GM18858 (cell line): ENCODE results near the gene ETS2.
A peak's percentile ranks its signal among the peaks of the same experiment; 100 is the strongest.

Experiments
- ATAC-seq: cut with Tn5 transposase; IDR thresholded peaks from one replicate; pipeline ENCODE4 v1.9.1; 2021; ENCODE audit not compliant: unreplicated experiment

The ETS2 gene

GRCh38 chr21:38858026-38858811 is 52.5 kb downstream of the ETS2 start:
- no peak for ATAC-seq

GRCh38 chr21:38858812-38859205 is 53.1 kb downstream of the ETS2 start:
- ATAC-seq: no peak

DNA sequence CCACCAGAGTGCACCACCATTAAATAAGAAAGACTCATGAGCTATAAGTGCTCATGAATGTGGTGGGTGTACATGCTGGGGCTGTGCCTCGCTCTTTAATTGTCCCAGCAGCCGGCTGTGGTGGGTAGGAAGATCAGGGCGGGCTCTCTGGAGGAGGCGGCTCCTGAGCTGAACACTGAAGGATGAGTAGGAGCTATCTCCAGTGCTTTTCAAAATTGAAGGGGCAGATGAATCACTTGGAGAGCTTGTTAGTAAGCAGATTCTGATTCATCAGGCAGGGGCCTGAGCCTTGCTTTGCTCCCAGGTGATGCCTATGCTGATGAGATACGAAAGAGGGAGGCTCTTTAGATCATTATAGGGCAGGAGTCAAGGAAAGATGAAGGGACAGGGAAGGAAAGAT is 54.1 kb downstream of the ETS2 start:
- no peak for ATAC-seq

DNA sequence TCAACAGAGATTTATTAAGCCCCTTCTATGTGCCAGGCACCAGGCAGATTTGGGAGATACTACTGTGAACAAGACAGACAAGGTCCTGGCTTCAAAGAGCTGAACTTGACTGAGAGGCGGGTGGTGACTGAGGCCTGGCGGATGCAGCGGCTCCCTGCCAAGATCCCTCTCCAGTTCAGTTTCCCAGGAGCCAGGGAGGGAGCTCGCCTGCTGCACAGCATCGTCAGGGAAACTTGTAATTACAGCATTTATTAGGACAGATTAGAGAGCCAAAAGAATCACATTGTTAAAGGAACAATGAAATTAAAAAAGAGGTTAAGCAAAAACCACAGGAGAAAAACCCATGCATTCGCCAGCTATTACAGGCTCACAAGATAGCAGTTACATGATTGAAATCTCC is 55.3 kb downstream of the ETS2 start:
- no peak for ATAC-seq

GRCh38 chr21:38861989-38862683 is 56.4 kb downstream of the ETS2 start:
- ATAC-seq: peak; percentile 93

DNA sequence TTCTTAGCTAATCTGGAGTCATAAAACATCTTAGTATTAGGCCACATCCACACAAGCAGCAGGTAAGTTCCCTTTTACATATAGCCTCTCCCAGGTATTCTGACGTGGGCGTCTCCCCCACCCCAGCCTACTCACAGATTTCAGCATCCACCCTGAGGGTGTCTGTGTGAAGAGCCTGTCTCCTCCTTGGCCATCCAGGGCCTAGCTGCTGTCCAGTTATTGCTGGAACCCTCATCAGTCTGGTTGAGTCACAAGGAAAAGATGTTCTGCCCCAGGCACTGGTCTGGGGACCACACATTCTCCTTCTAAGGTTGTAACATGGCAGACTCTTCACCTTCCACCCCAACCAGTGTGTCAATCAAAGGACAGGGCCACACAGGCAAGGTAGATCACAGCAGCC is 57.6 kb downstream of the ETS2 start:
- no peak for ATAC-seq

GRCh38 chr21:38863843-38864363 is 58.2 kb downstream of the ETS2 start:
- ATAC-seq: no peak

DNA sequence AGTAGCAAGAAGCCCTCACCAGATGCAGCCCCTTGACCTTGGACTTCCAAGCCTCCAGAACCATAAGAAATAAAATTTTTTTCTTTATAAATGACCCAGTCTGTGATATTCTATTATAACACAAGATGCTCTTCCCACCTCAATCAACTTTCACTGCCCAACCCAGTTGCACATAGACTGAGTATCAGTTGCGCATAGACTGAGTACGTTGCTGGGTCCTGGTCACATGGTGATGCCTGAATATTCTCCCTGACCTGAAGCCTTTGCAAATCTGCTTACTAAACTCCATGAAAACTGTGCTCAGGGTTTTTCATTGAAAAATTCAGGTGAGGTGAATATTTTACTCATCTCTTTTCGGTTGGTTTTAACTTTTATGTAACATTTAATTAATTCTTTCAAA is 59.2 kb downstream of the ETS2 start:
- no peak for ATAC-seq

- no peak for ATAC-seq
These were observed 63.5 kb downstream of the ETS2 start for GRCh38 chr21:38869196-38869595.

DNA sequence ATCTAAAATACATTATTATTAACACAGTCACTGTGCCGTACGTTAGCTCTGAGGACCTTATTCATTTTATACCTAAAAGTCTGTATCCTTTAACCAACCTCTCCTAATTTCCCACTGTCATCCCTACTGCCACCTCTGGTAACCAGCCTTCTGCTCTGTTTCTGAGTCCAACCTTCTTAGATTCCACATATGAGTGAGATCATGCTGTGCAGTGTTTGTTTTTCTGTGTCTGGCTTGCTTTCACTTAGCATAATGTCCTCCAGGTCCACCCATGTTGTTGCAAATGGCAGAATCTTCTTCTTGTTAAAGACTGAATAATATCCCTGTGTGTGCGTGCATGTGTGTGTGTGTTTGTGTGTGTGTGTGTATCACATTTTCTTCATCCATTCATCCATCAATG is 64.2 kb downstream of the ETS2 start:
- no peak for ATAC-seq
